Osteoblast (primary cell): Measurements from ENCODE around the gene HS2ST1. TPM values are rescaled to one million over a fixed set of nuclear protein-coding genes. Genes with fewer than 3 reads are reported as not detected.

Source experiments
- DNase-seq: peaks from one replicate; pipeline ENCODE4 v3.0.0; 2011; ENCODE audit warnings: low spot score, mixed read lengths; ENCODE audit not compliant: insufficient read length; ENCODE audit errors: missing footprints
- H2AFZ ChIP-seq: 2 replicates; pipeline ENCODE4 v1.6.0; 2011; ENCODE audit warnings: mild to moderate bottlenecking, low read length
- H3K27ac ChIP-seq: 2 replicates; pipeline ENCODE4 v1.5.1; 2011; ENCODE audit warnings: mild to moderate bottlenecking, low read depth, low read length, moderate library complexity
- H3K27me3 ChIP-seq: 2 replicates; pipeline ENCODE4 v1.6.0; 2012; ENCODE audit warnings: mild to moderate bottlenecking, control low read depth, inconsistent platforms, low read length, moderate library complexity; ENCODE audit not compliant: insufficient read depth
- H3K36me3 ChIP-seq: 2 replicates; pipeline ENCODE4 v1.5.1; 2011; ENCODE audit warnings: mild to moderate bottlenecking, low read length, control low read depth, moderate library complexity; ENCODE audit not compliant: insufficient read depth
- H3K4me1 ChIP-seq: 2 replicates; pipeline ENCODE4 v1.5.1; 2011; ENCODE audit warnings: mild to moderate bottlenecking, low read length, control low read depth, moderate library complexity; ENCODE audit not compliant: insufficient read depth
- H3K4me2 ChIP-seq: 2 replicates; pipeline ENCODE4 v1.6.0; 2011; ENCODE audit warnings: mild to moderate bottlenecking, low read length; ENCODE audit not compliant: insufficient read depth
- H3K4me3 ChIP-seq: fragments of 200-600 bp; sonication (generic); 3 replicates; pipeline ENCODE4 v1.5.1; 2012; ENCODE audit warnings: mild to moderate bottlenecking, low read length, inconsistent platforms; ENCODE audit not compliant: insufficient read depth
- H3K79me2 ChIP-seq: 2 replicates; pipeline ENCODE4 v1.6.0; 2012; ENCODE audit warnings: mild to moderate bottlenecking, low read length, control low read depth, inconsistent platforms; ENCODE audit not compliant: insufficient read depth
- H3K9me3 ChIP-seq: 2 replicates; pipeline ENCODE4 v1.5.1; 2011; ENCODE audit warnings: low read depth, low read length, control low read depth
- H4K20me1 ChIP-seq: 2 replicates; pipeline ENCODE4 v1.6.0; 2012; ENCODE audit warnings: mild to moderate bottlenecking, low read length, control low read depth; ENCODE audit not compliant: insufficient read depth
- CTCF ChIP-seq: IDR thresholded peaks from 2 replicates; pipeline ENCODE4 v1.5.1; 2011; ENCODE audit warnings: mild to moderate bottlenecking, low read depth, low read length, moderate library complexity; ENCODE audit errors: extremely low read depth
- total RNA-seq: library from RNA; depleted of rRNA; stranded (reverse); fragments of >200 nt; gene quantifications from 2 replicates; pipeline ENCODE4 v1.2.3, GENCODE V29; 2012

HS2ST1 gene
- total RNA-seq, 1 donor = 20.3 TPM

- Histone ChIP-seq H3K27ac (no peak overlapping the region), H3K79me2 (no peaks in the 10 kb centered on the region), H2AFZ (no peak overlapping the region), H3K9me3 (no peaks in the 10 kb centered on the region), H3K36me3 (no peaks in the 10 kb centered on the region), H3K4me1 (no peaks in the 10 kb centered on the region), H3K27me3 (no peaks in the 10 kb centered on the region), H3K4me2 (no peak overlapping the region), H3K4me3 (no peak overlapping the region), H4K20me1 (no peaks in the 10 kb centered on the region)
- DNase-seq = no peak
- peak; percentile 53 for TF ChIP-seq CTCF
These were observed 169.9 kb downstream of the HS2ST1 start for GRCh38 chr1:87084244-87084836.

- no peak for DNase-seq
- H3K4me3 ChIP-seq = no peak overlapping the region
- no peaks in the 10 kb centered on the region for H4K20me1 ChIP-seq
- no peak overlapping the region for H3K27ac ChIP-seq
- no peak for TF ChIP-seq CTCF
- no peaks in the 10 kb centered on the region for H3K4me1 ChIP-seq
- H2AFZ ChIP-seq = no peak overlapping the region
- no peaks in the 10 kb centered on the region for H3K79me2 ChIP-seq
- H3K36me3 ChIP-seq = no peaks in the 10 kb centered on the region
- H3K9me3 ChIP-seq = no peaks in the 10 kb centered on the region
- no peaks in the 10 kb centered on the region for H3K27me3 ChIP-seq
- no peak overlapping the region for H3K4me2 ChIP-seq
These were observed 171.7 kb downstream of the HS2ST1 start for GRCh38 chr1:87086120-87086519.

- Histone ChIP-seq H3K4me1 (no peaks in the 10 kb centered on the region), H3K9me3 (no peaks in the 10 kb centered on the region), H3K27me3 (no peaks in the 10 kb centered on the region), H4K20me1 (no peaks in the 10 kb centered on the region), H3K36me3 (no peaks in the 10 kb centered on the region), H3K4me2 (no peak overlapping the region), H2AFZ (no peak overlapping the region), H3K27ac (no peak overlapping the region), H3K4me3 (no peak overlapping the region), H3K79me2 (no peaks in the 10 kb centered on the region)
- DNase-seq = no peak
- no peak for TF ChIP-seq CTCF
These were observed 174.8 kb downstream of the HS2ST1 start for GRCh38 chr1:87089070-87089736.

DNA sequence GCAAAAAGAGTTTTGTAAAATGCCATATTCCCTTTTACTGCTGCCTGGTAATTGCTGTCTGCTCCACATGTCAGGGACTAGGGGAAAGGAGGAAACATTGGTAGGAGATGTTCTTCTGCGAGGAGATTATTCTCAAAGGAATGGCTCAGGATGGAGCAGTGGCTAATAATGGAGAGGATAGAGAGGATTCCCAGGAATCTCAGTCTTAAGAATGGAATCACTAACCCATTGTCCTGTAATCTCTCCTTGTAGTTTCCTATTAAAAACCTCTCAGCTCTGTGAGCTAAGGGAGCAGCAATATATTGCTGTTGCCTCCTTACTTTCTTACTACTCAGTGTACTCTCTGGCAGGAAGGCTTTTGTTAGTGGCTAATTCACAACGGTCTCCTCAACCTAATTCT, 175.4 kb downstream of the HS2ST1 start:
- no peak for DNase-seq
- no peaks in the 10 kb centered on the region for H3K9me3 ChIP-seq
- H3K4me2 ChIP-seq = no peak overlapping the region
- H3K36me3 ChIP-seq = no peaks in the 10 kb centered on the region
- TF ChIP-seq CTCF = no peak
- no peaks in the 10 kb centered on the region for H3K79me2 ChIP-seq
- no peak overlapping the region for H3K4me3 ChIP-seq
- H3K27ac ChIP-seq = no peak overlapping the region
- H2AFZ ChIP-seq = no peak overlapping the region
- no peaks in the 10 kb centered on the region for H3K27me3 ChIP-seq
- H3K4me1 ChIP-seq = no peaks in the 10 kb centered on the region
- H4K20me1 ChIP-seq = no peaks in the 10 kb centered on the region
